H7 (cell line): Measurements from ENCODE around the gene WNT2B. TPM values are rescaled to one million over a fixed set of nuclear protein-coding genes. Genes with fewer than 3 reads are reported as not detected.

ENCODE experiments used
- DNase-seq: peaks from one replicate; pipeline ENCODE4 v3.0.0; 2012
- H3K27me3 ChIP-seq: 2 replicates; pipeline ENCODE4 v1.6.0; 2011; ENCODE audit warnings: mild to moderate bottlenecking, low read length; ENCODE audit not compliant: control insufficient read depth, insufficient read depth
- H3K36me3 ChIP-seq: replicated peaks from 2 replicates; pipeline ENCODE4 v1.5.1; 2011; ENCODE audit warnings: low read length; ENCODE audit not compliant: control insufficient read depth, insufficient read depth
- H3K4me3 ChIP-seq: 2 replicates; pipeline ENCODE4 v1.5.1; 2011; ENCODE audit warnings: low read depth, mild to moderate bottlenecking, control low read depth, low read length, moderate library complexity; ENCODE audit not compliant: insufficient read depth
- total RNA-seq: library from RNA; depleted of rRNA; stranded (reverse); fragments of >200 nt; shearing (Covaris generic); gene quantifications from 2 replicates; pipeline ENCODE4 v1.2.3, GENCODE V29; 2014; rRNA removed

The WNT2B gene
- total RNA-seq, 1 experiment from 2014 or later: 0.14 TPM

- H3K4me3 ChIP-seq: no peak overlapping the region
- no peak for DNase-seq
- H3K27me3 ChIP-seq: no peaks in the 10 kb centered on the region
- no peaks in the 10 kb centered on the region for H3K36me3 ChIP-seq
These were observed 37.3 kb downstream of the WNT2B start for GRCh38 chr1:112546076-112546475.

- H3K27me3 ChIP-seq: no peaks in the 10 kb centered on the region
- no peak overlapping the region for H3K4me3 ChIP-seq
- DNase-seq: no peak
- H3K36me3 ChIP-seq: no peaks in the 10 kb centered on the region
These were observed 39.8 kb downstream of the WNT2B start for GRCh38 chr1:112548547-112548946.

GRCh38 chr1:112549590-112549989 is 40.8 kb downstream of the WNT2B start:
- no peak for DNase-seq
- Histone ChIP-seq H3K4me3 (no peak overlapping the region), H3K27me3 (no peaks in the 10 kb centered on the region), H3K36me3 (no peaks in the 10 kb centered on the region)

GRCh38 chr1:112554411-112554810 is 45.6 kb downstream of the WNT2B start:
- no peak for DNase-seq

GRCh38 chr1:112557385-112557784 is 48.6 kb downstream of the WNT2B start:
- H3K36me3 ChIP-seq: no peaks in the 10 kb centered on the region
- H3K27me3 ChIP-seq: no peaks in the 10 kb centered on the region
- H3K4me3 ChIP-seq: no peak overlapping the region
- DNase-seq: no peak

More at GRCh38 chr1:112554411-112554810, 45.6 kb downstream of the WNT2B start:
- no peaks in the 10 kb centered on the region for H3K36me3 ChIP-seq
- H3K4me3 ChIP-seq: no peak overlapping the region
- H3K27me3 ChIP-seq: no peaks in the 10 kb centered on the region

GRCh38 chr1:112558634-112559033 is 49.9 kb downstream of the WNT2B start:
- Histone ChIP-seq H3K27me3 (no peaks in the 10 kb centered on the region), H3K4me3 (no peak overlapping the region), H3K36me3 (no peaks in the 10 kb centered on the region)
- DNase-seq: no peak

- H3K4me3 ChIP-seq: no peak overlapping the region
- H3K36me3 ChIP-seq: no peaks in the 10 kb centered on the region
- no peaks in the 10 kb centered on the region for H3K27me3 ChIP-seq
- no peak for DNase-seq
These were observed 54.6 kb downstream of the WNT2B start for GRCh38 chr1:112563341-112563740.

- Histone ChIP-seq H3K27me3 (no peaks in the 10 kb centered on the region), H3K36me3 (no peaks in the 10 kb centered on the region), H3K4me3 (no peak overlapping the region)
- no peak for DNase-seq
These were observed 55.3 kb downstream of the WNT2B start for GRCh38 chr1:112564081-112564480.

GRCh38 chr1:112565800-112566199 is 57.0 kb downstream of the WNT2B start:
- DNase-seq: no peak
- Histone ChIP-seq H3K36me3 (no peaks in the 10 kb centered on the region), H3K27me3 (no peaks in the 10 kb centered on the region), H3K4me3 (no peak overlapping the region)

GRCh38 chr1:112575154-112575804 is 66.5 kb downstream of the WNT2B start:
- DNase-seq: no peak
- H3K27me3 ChIP-seq: no peaks in the 10 kb centered on the region
- no peak overlapping the region for H3K4me3 ChIP-seq
- H3K36me3 ChIP-seq: no peaks in the 10 kb centered on the region

- no peak for DNase-seq
These were observed 67.5 kb downstream of the WNT2B start for GRCh38 chr1:112576240-112576639.

More at GRCh38 chr1:112576240-112576639, 67.5 kb downstream of the WNT2B start:
- no peaks in the 10 kb centered on the region for H3K27me3 ChIP-seq
- H3K4me3 ChIP-seq: no peak overlapping the region
- no peaks in the 10 kb centered on the region for H3K36me3 ChIP-seq

Other genes with a start within 250 kb of the WNT2B start
- gene CTTNBP2NL, start 112.8 kb upstream of the WNT2B start, total RNA-seq: 9.7 and 15.3 TPM in 2 replicates
- 16.6 and 28.5 TPM in 2 replicates for gene ST7L, start 110.2 kb downstream of the WNT2B start, total RNA-seq
- 116 and 143 TPM in 2 replicates for gene CAPZA1, start 110.9 kb downstream of the WNT2B start, total RNA-seq
- 54.5 and 57.1 TPM in 2 replicates for gene MOV10, start 165.7 kb downstream of the WNT2B start, total RNA-seq
- 71.9 and 121 TPM in 2 replicates for gene RHOC, start 198.2 kb downstream of the WNT2B start, total RNA-seq
- gene PPM1J, start 206.4 kb downstream of the WNT2B start, total RNA-seq: 4.6 and 7.7 TPM in 2 replicates